IMR-90 (cell line): Measurements from ENCODE around the gene FXYD1. TPM values are rescaled to one million over a fixed set of nuclear protein-coding genes. Genes with fewer than 3 reads are reported as not detected.

ENCODE experiments used
- ATAC-seq: fragments of 200-7000 bp; cut with Tn5 transposase; 2 replicates; pipeline ENCODE4 v1.9.1; 2020; ENCODE audit warnings: low read depth, mild to moderate bottlenecking, moderate library complexity
- BruUV-seq: library from RNA; stranded (reverse); fragments of 400-500 nt; replicated peaks from 2 replicates; lab custom pipeline; 2021; lab: Mats Ljungman, UMichigan
- CTCF ChIA-PET: fragments of 300-600 bp; formaldehyde crosslinking; extraction: SDS; loops from one replicate; lab custom pipeline; 2021; ENCODE audit warnings: antibody characterized with exemption; lab: Yijun Ruan, JAX
- POLR2A ChIA-PET: fragments of 300-600 bp; sonication (Branson Sonifier 250); formaldehyde crosslinking; loops from one replicate; lab custom pipeline; 2022; ENCODE audit warnings: antibody characterized with exemption; ENCODE audit not compliant: unreplicated experiment; lab: Charles Lee
- DNase-seq: peaks from one replicate; pipeline ENCODE4 v3.0.0; 2013
- H2AFZ ChIP-seq: replicated peaks from 2 replicates; pipeline ENCODE3; 2013; ENCODE audit warnings: low read length, mild to moderate bottlenecking; ENCODE audit not compliant: poor library complexity
- H2AK5ac ChIP-seq: 2 replicates; pipeline ENCODE4 v1.6.1; 2013; ENCODE audit warnings: low read depth, low read length, inconsistent platforms
- H2AK9ac ChIP-seq: replicated peaks from 2 replicates; pipeline ENCODE3; 2013; ENCODE audit warnings: mild to moderate bottlenecking, low read depth, low read length, moderate library complexity; ENCODE audit not compliant: poor library complexity
- H2BK120ac ChIP-seq: 2 replicates; pipeline ENCODE4 v1.6.1; 2013; ENCODE audit warnings: low read depth, low read length, inconsistent platforms
- H2BK15ac ChIP-seq: 3 replicates; pipeline ENCODE4 v1.6.1; 2013; ENCODE audit warnings: low read depth, low read length, inconsistent platforms
- H2BK20ac ChIP-seq: 2 replicates; pipeline ENCODE4 v1.6.1; 2013; ENCODE audit warnings: low read depth, mild to moderate bottlenecking, inconsistent platforms, low read length, moderate library complexity
- H2BK5ac ChIP-seq: 2 replicates; pipeline ENCODE4 v1.6.1; 2013; ENCODE audit warnings: mild to moderate bottlenecking, low read depth, low read length, inconsistent platforms; ENCODE audit not compliant: poor library complexity, severe bottlenecking
- H3K14ac ChIP-seq: replicated peaks from 2 replicates; pipeline ENCODE4 v1.6.1; 2013; ENCODE audit warnings: low read depth, low read length, inconsistent platforms
- H3K18ac ChIP-seq: 2 replicates; pipeline ENCODE4 v1.6.1; 2013; ENCODE audit warnings: low read depth, low read length, control low read depth
- H3K23ac ChIP-seq: 2 replicates; pipeline ENCODE4 v1.6.1; 2013; ENCODE audit warnings: low read depth, low read length, inconsistent platforms
- H3K27ac ChIP-seq: 2 replicates; pipeline ENCODE4 v1.5.1; 2013; ENCODE audit warnings: mild to moderate bottlenecking, control low read depth, low read length; ENCODE audit not compliant: insufficient read depth
- H3K27me3 ChIP-seq: 2 replicates; pipeline ENCODE4 v1.6.1; 2013; ENCODE audit warnings: low read length; ENCODE audit not compliant: control insufficient read depth, insufficient read depth
- H3K36me3 ChIP-seq: 2 replicates; pipeline ENCODE4 v1.6.1; 2013; ENCODE audit warnings: low read length, mixed read lengths; ENCODE audit not compliant: control insufficient read depth, insufficient read depth
- H3K4ac ChIP-seq: 2 replicates; pipeline ENCODE4 v1.6.1; 2013; ENCODE audit warnings: low read depth, low read length, inconsistent platforms
- H3K4me1 ChIP-seq: 2 replicates; pipeline ENCODE4 v1.6.1; 2013; ENCODE audit warnings: low read length, mixed read lengths; ENCODE audit not compliant: control insufficient read depth, insufficient read depth
- H3K4me2 ChIP-seq: 2 replicates; pipeline ENCODE4 v1.6.1; 2013; ENCODE audit warnings: low read depth, mild to moderate bottlenecking, control low read depth, low read length, moderate library complexity
- H3K4me3 ChIP-seq: 2 replicates; pipeline ENCODE4 v1.5.1; 2013; ENCODE audit warnings: low read depth, mild to moderate bottlenecking, control low read depth, low read length, moderate library complexity; ENCODE audit not compliant: insufficient read depth
- H3K56ac ChIP-seq: 2 replicates; pipeline ENCODE4 v1.6.1; 2013; ENCODE audit warnings: low read length, inconsistent platforms; ENCODE audit not compliant: insufficient read depth; ENCODE audit errors: extremely low read depth
- H3K79me1 ChIP-seq, 2 experiments: 2 replicates each; pipeline ENCODE4 v1.6.1; 2013; ENCODE audit warnings: low read length in 2 of 2, inconsistent platforms in 1 of 2, low read depth in 1 of 2
- H3K9ac ChIP-seq: 2 replicates; pipeline ENCODE4 v1.6.1; 2013; ENCODE audit warnings: low read depth, low read length, control low read depth
- H3K9me1 ChIP-seq: 2 replicates; pipeline ENCODE4 v1.6.1; 2013; ENCODE audit warnings: low read length, inconsistent platforms; ENCODE audit not compliant: insufficient read depth
- H3K9me3 ChIP-seq: 2 replicates; pipeline ENCODE4 v1.6.1; 2013; ENCODE audit warnings: low read length; ENCODE audit not compliant: control insufficient read depth, insufficient read depth
- H4K20me1 ChIP-seq: 2 replicates; pipeline ENCODE4 v1.6.1; 2013; ENCODE audit warnings: low read length, inconsistent platforms; ENCODE audit not compliant: insufficient read depth
- H4K5ac ChIP-seq: 2 replicates; pipeline ENCODE4 v1.6.1; 2013; ENCODE audit warnings: mild to moderate bottlenecking, low read depth, low read length, control low read depth
- H4K8ac ChIP-seq, 2 experiments: 2 replicates each; pipeline ENCODE4 v1.6.1; 2013; ENCODE audit warnings: low read depth in 2 of 2, low read length in 2 of 2, control low read depth in 1 of 2, inconsistent platforms in 1 of 2
- H4K91ac ChIP-seq: 2 replicates; pipeline ENCODE4 v1.6.1; 2013; ENCODE audit warnings: low read depth, low read length, inconsistent platforms; ENCODE audit not compliant: insufficient read depth
- BHLHE40 ChIP-seq: fragments of 150-350 bp; IDR thresholded peaks from 2 replicates; pipeline ENCODE4 v1.6.1; 2016; ENCODE audit warnings: mild to moderate bottlenecking, low read depth, low read length
- CEBPB ChIP-seq: IDR thresholded peaks from 2 replicates; pipeline ENCODE4 v1.6.1; 2012; ENCODE audit warnings: low read depth, low read length, improper control_type of control experiment
- CHD1 ChIP-seq: IDR thresholded peaks from 2 replicates; pipeline ENCODE4 v1.6.1; 2012; ENCODE audit warnings: low read depth, low read length, improper control_type of control experiment
- CTCF ChIP-seq: conservative IDR thresholded peaks from 2 replicates; pipeline ENCODE4 v1.5.1; 2012; ENCODE audit warnings: mild to moderate bottlenecking, low read depth, low read length, improper control_type of control experiment
- ELK1 ChIP-seq: fragments of 150-350 bp; IDR thresholded peaks from 2 replicates; pipeline ENCODE4 v1.6.1; 2016; ENCODE audit warnings: low read depth, mild to moderate bottlenecking, low read length, moderate library complexity, borderline replicate concordance
- FOS ChIP-seq: fragments of 150-350 bp; IDR thresholded peaks from 2 replicates; pipeline ENCODE4 v1.6.1; 2016; ENCODE audit warnings: low read depth, low read length
- MAFK ChIP-seq: IDR thresholded peaks from 2 replicates; pipeline ENCODE4 v1.6.1; 2012; ENCODE audit warnings: low read depth, low read length, improper control_type of control experiment
- MXI1 ChIP-seq: IDR thresholded peaks from 2 replicates; pipeline ENCODE4 v1.6.1; 2012; ENCODE audit warnings: low read depth, mild to moderate bottlenecking, low read length, moderate library complexity, borderline replicate concordance
- NFE2L2 ChIP-seq: fragments of 150-350 bp; IDR thresholded peaks from 2 replicates; pipeline ENCODE4 v1.6.1; 2016; ENCODE audit warnings: low read depth, mild to moderate bottlenecking, low read length
- POLR2A ChIP-seq: IDR thresholded peaks from 2 replicates; pipeline ENCODE4 v1.6.1; 2012; ENCODE audit warnings: mild to moderate bottlenecking, low read depth, low read length
- RCOR1 ChIP-seq: IDR thresholded peaks from 2 replicates; pipeline ENCODE4 v1.6.1; 2012; ENCODE audit warnings: mild to moderate bottlenecking, low read length, improper control_type of control experiment; ENCODE audit not compliant: insufficient replicate concordance
- RFX5 ChIP-seq: IDR thresholded peaks from 2 replicates; pipeline ENCODE4 v1.8.0; 2012; ENCODE audit warnings: low read depth, mild to moderate bottlenecking, low read length, moderate library complexity
- SMC3 ChIP-seq: fragments of 150-350 bp; IDR thresholded peaks from 2 replicates; pipeline ENCODE4 v1.6.1; 2016; ENCODE audit warnings: low read depth, mild to moderate bottlenecking, antibody characterized with exemption, low read length, moderate library complexity
- USF2 ChIP-seq: fragments of 150-350 bp; IDR thresholded peaks from 2 replicates; pipeline ENCODE4 v1.6.1; 2017; ENCODE audit warnings: mild to moderate bottlenecking, antibody characterized with exemption, low read length, low read depth
- WGBS, 2 experiments: methylation state at CpG; one replicate each; pipeline versions ENCODE4 v1.1.5 to v1.1.7; 2013; ENCODE audit warnings: missing lambda C conversion rate in 2 of 2; ENCODE audit not compliant: insufficient read length in 1 of 2; ENCODE audit errors: extremely low coverage in 2 of 2; 5-methylcytosine and 5-hydroxymethylcytosine counted together
- dilution Hi-C: fragments of 300-500 bp; cut with HindIII; formaldehyde crosslinking; loops from one replicate; pipeline ENCODE4 v1.14.3; 2018; ENCODE audit warnings: low sequenced_read_pairs; ENCODE audit not compliant: unreplicated experiment
- in situ Hi-C: fragments of 300-500 bp; cut with MboI; formaldehyde crosslinking; loops from 3 replicates; pipeline ENCODE4 v1.14.3; 2019; ENCODE audit warnings: low sequenced_read_pairs, inconsistent platforms, mixed read lengths
- intact Hi-C: fragments of 100-400 bp; cut with micrococcal nuclease; formaldehyde crosslinking; loops from 2 replicates; pipeline ENCODE4 v1.10.0; 2022
- polyA plus RNA-seq, 3 experiments: library from polyadenylated mRNA; depleted of rRNA; stranded (reverse); fragments of >200 nt; gene quantifications; 2 replicates each; pipeline ENCODE4 v1.2.3, GENCODE V29; 2012; ENCODE audit warnings: low replicate concordance in 1 of 3
- total RNA-seq: library from RNA; depleted of rRNA; stranded (reverse); fragments of >200 nt; gene quantifications from 2 replicates; pipeline ENCODE4 v1.2.3, GENCODE V29; 2012

Gene FXYD1
- total and polyA plus RNA-seq, 2 of the 4 experiments (the other 2 are of a cell fraction), result 0.18 to 3.9 TPM

GRCh38 chr19:35179830-35180229 is 41.2 kb downstream of the FXYD1 start:
- no peak overlapping the region for H2BK120ac ChIP-seq
- no peak overlapping the region for H3K27ac ChIP-seq
- H3K56ac ChIP-seq, result no peak overlapping the region
- H3K4me2 ChIP-seq, result no peak overlapping the region
- H3K14ac ChIP-seq, result no peak overlapping the region
- TF ChIP-seq MAFK, result no peak
- TF ChIP-seq SMC3, result no peak
- TF ChIP-seq CHD1, result no peak
- TF ChIP-seq RFX5, result no peak
- no peak for TF ChIP-seq CTCF
- TF ChIP-seq FOS, result no peak
- no peak for TF ChIP-seq POLR2A
- TF ChIP-seq MXI1, result no peak
- no peak for TF ChIP-seq BHLHE40
- TF ChIP-seq USF2, result no peak
- no peak for TF ChIP-seq NFE2L2
- no peak for TF ChIP-seq ELK1
- no peak for TF ChIP-seq RCOR1
- TF ChIP-seq CEBPB, result no peak
- H3K4me3 ChIP-seq, result no peak overlapping the region
- H3K23ac ChIP-seq, result no peak overlapping the region
- in situ Hi-C loops (no loop called here), dilution Hi-C loops (no loop called here), intact Hi-C loops (no loop called here)
- no peak overlapping the region for H2AK9ac ChIP-seq
- H3K79me1 ChIP-seq, result no peaks in the 10 kb centered on the region
- no TSS peak for BruUV-seq
- H3K4ac ChIP-seq, result no peak overlapping the region
- ATAC-seq (no peak), DNase-seq (no peak)
- H3K27me3 ChIP-seq, result peaks cover 2% of the 10 kb centered on the region; the same call in 1 of the 2 replicates
- H4K20me1 ChIP-seq, result no peaks in the 10 kb centered on the region
- no peaks in the 10 kb centered on the region for H3K4me1 ChIP-seq
- no CpG with 5 or more reads among the region's 3 CpGs for WGBS, 2 experiments
- H3K9me1 ChIP-seq, result no peaks in the 10 kb centered on the region
- CTCF ChIA-PET, result no interaction called here
- H2AFZ ChIP-seq, result no peak overlapping the region
- H2AK5ac ChIP-seq, result no peak overlapping the region
- no peak overlapping the region for H2BK15ac ChIP-seq
- H2BK20ac ChIP-seq, result no peak overlapping the region
- H3K18ac ChIP-seq, result no peak overlapping the region
- H2BK5ac ChIP-seq, result no peak overlapping the region
- POLR2A ChIA-PET, result no interaction called here
- no peaks in the 10 kb centered on the region; the same call in 1 of the 2 replicates for H3K9me3 ChIP-seq
- H3K36me3 ChIP-seq, result no peaks in the 10 kb centered on the region
- H4K5ac ChIP-seq, result no peak overlapping the region
- H4K91ac ChIP-seq, result no peak overlapping the region
- H4K8ac ChIP-seq, result no peak overlapping the region
- no peak overlapping the region for H3K9ac ChIP-seq
